K562 (cell line): ENCODE data around the gene ZNF140. TPM values are rescaled to one million over a fixed set of nuclear protein-coding genes. Genes with fewer than 3 reads are reported as not detected.

Experiments
- ARID1B ChIP-seq: fragments of 450-650 bp; IDR thresholded peaks from 2 replicates; pipeline ENCODE4 v1.6.1; 2016; ENCODE audit warnings: antibody characterized with exemption, mild to moderate bottlenecking, inconsistent platforms
- CBFB ChIP-seq: sonication (generic); formaldehyde crosslinking; IDR thresholded peaks from 2 replicates; pipeline ENCODE4 v1.4.0; 2020; ENCODE audit warnings: mild to moderate bottlenecking, missing genetic modification reagents
- CBX8 ChIP-seq: fragments of 200-600 bp; sonication (generic); IDR thresholded peaks from 2 replicates; pipeline ENCODE4 v1.6.1; 2012; ENCODE audit warnings: borderline replicate concordance, mixed run types, low read depth, mild to moderate bottlenecking, moderate library complexity, mixed read lengths, low read length, control low read depth, inconsistent platforms; ENCODE audit not compliant: poor library complexity, severe bottlenecking; ENCODE audit errors: extremely low read depth
- CC2D1A ChIP-seq: fragments of 450-650 bp; IDR thresholded peaks from 2 replicates; pipeline ENCODE4 v1.6.1; 2017; ENCODE audit warnings: mild to moderate bottlenecking
- CHD4 ChIP-seq: fragments of 200-600 bp; sonication (generic); IDR thresholded peaks from 3 replicates; pipeline ENCODE4 v1.6.1; 2012; ENCODE audit warnings: low read depth, mild to moderate bottlenecking, mixed read lengths, low read length, inconsistent platforms; ENCODE audit not compliant: insufficient read depth, insufficient replicate concordance, poor library complexity, severe bottlenecking
- FOXJ2 ChIP-seq: fragments of 200-800 bp; sonication (Bioruptor generic); IDR thresholded peaks from 2 replicates; pipeline ENCODE4 v1.6.1; 2016; ENCODE audit warnings: missing genetic modification characterization, missing compliant biosample characterization
- HLTF ChIP-seq: fragments of 450-650 bp; IDR thresholded peaks from 2 replicates; pipeline ENCODE4 v1.6.1; 2016
- HNRNPH1 ChIP-seq: fragments of 200-400 bp; formaldehyde crosslinking; optimal IDR thresholded peaks from 2 replicates; pipeline ENCODE3; 2017; ENCODE audit warnings: low read depth, mild to moderate bottlenecking, low read length, moderate library complexity
- JUNB ChIP-seq: fragments of 450-650 bp; formaldehyde crosslinking; conservative IDR thresholded peaks from 2 replicates; pipeline ENCODE4 v1.4.0; 2020; ENCODE audit warnings: mild to moderate bottlenecking
- MAFF ChIP-seq: IDR thresholded peaks from 2 replicates; pipeline ENCODE4 v1.6.1; 2012; ENCODE audit warnings: low read length, improper control_type of control experiment
- MEF2D ChIP-seq: conservative IDR thresholded peaks from 2 replicates; pipeline ENCODE4 v1.6.1; 2016; ENCODE audit warnings: low read depth, missing genetic modification characterization, missing compliant biosample characterization
- RFX5 ChIP-seq: IDR thresholded peaks from 2 replicates; pipeline ENCODE4 v1.6.1; 2011; ENCODE audit warnings: low read depth, mild to moderate bottlenecking, improper control_type of control experiment, low read length
- RREB1 ChIP-seq: fragments of 250-450 bp; sonication (Bioruptor Pico); IDR thresholded peaks from 2 replicates; pipeline ENCODE4 v1.4.0; 2020
- TEAD1 ChIP-seq, 2 experiments: fragments of 450-650 bp in 1 of 2; sonication (generic) in 1 of 2; formaldehyde crosslinking; IDR thresholded peaks; 2 replicates each; pipeline versions ENCODE4 v1.4.0 to v1.8.0; 2020 to 2022; ENCODE audit warnings: mild to moderate bottlenecking in 2 of 2, missing genetic modification reagents in 1 of 2
- ZBTB1 ChIP-seq: sonication (generic); formaldehyde crosslinking; IDR thresholded peaks from 2 replicates; pipeline ENCODE4 v1.8.1; 2023; ENCODE audit warnings: missing genetic modification reagents, low read depth, mild to moderate bottlenecking, borderline replicate concordance
- ZBTB43 ChIP-seq: sonication (generic); formaldehyde crosslinking; IDR thresholded peaks from 2 replicates; pipeline ENCODE4 v1.8.0; 2023; ENCODE audit warnings: mild to moderate bottlenecking, missing genetic modification reagents
- ZNF184 ChIP-seq: sonication (generic); formaldehyde crosslinking; IDR thresholded peaks from 2 replicates; pipeline ENCODE4 v1.5.0; 2020; ENCODE audit warnings: missing genetic modification reagents
- polyA plus RNA-seq, 8 experiments: library from polyadenylated mRNA; depleted of rRNA in 4 of 8; stranded (reverse) in 5 of 8; unstranded in 3 of 8; fragments of >200 nt; fragmentation: Nextera tagmentation in 2 of 8; fragmentation: Illumina TruSeq in 1 of 8; extraction: Ambion mirVana in 2 of 8; extraction: Trizol in 1 of 8; gene quantifications; 2 replicates each; pipeline versions ENCODE4 v1.2.1 to v1.2.3, GENCODE V29; 2011 to 2014; ENCODE audit warnings: inconsistent platforms in 1 of 8, missing spikeins in 1 of 8
- total RNA-seq, 7 experiments: library from RNA; depleted of rRNA in 6 of 7; stranded (reverse); fragments of >200 nt in 6 of 7; fragmentation: Illumina TruSeq in 2 of 7; extraction: Trizol in 2 of 7; gene quantifications; 2 replicates each; pipeline versions ENCODE4 v1.2.1 to v1.2.3, GENCODE V29; 2011 to 2021; ENCODE audit warnings: low replicate concordance in 1 of 7

Gene ZNF140
- total and polyA plus RNA-seq, 9 of the 15 experiments (the other 6 are each of a cell fraction or from before 2014, with no cell fraction given), result 1.6 to 10.9 (median 5.3) TPM

- TF ChIP-seq ZBTB43 (CRISPR knock-in tag) (no peak; the same call in 1 of the 2 replicates), RFX5 (no peak), CHD4 (no peak), HLTF (peak; percentile 18; the same call in 1 of the 2 replicates), ZBTB1 (CRISPR knock-in tag) (peak; percentile 96), FOXJ2 (tag) (peak; percentile 7; the same call in 1 of the 2 replicates), TEAD1 (CRISPR knock-in tag; IDR thresholded peaks at IDR 0.05) (peak; percentile 26 to 86; a peak in 2 of 4 replicates), CC2D1A (no peak), ARID1B (no peak), ZNF184 (CRISPR knock-in tag) (no peak), CBFB (CRISPR knock-in tag) (0 out of 2 replicates have a peak, but pooled peaks have one; percentile 13), MEF2D (tag) (no peak), HNRNPH1 (no peak), CBX8 (no peak), MAFF (no peak), RREB1 (CRISPR knock-in tag) (peak; percentile 81; the same call in 1 of the 2 replicates), JUNB (CRISPR knock-in tag) (no peak)
Observed at GRCh38 chr12:133130038-133130807, 49.5 kb downstream of the ZNF140 start, which contains the start of the genes ZNF10 and ZNF891 (continued).
